OCI-LY7 (cell line): ENCODE results near the gene ADCY7.

Experiments used
- EZH2phosphoT487 ChIP-seq: fragments of 200-600 bp; sonication (generic); IDR thresholded peaks from 2 replicates; pipeline ENCODE4 v1.6.1; 2018; ENCODE audit warnings: low read depth, borderline replicate concordance, mild to moderate bottlenecking, mixed run types, antibody characterized with exemption, low read length, moderate library complexity, mixed read lengths
- TF ChIP-seq, protein P1 (sequence below): fragments of 200-600 bp; sonication (generic); conservative IDR thresholded peaks from 2 replicates; pipeline ENCODE4 v1.5.1; 2014; ENCODE audit warnings: mild to moderate bottlenecking, antibody characterized with exemption, low read length, moderate library complexity, mixed read lengths

DNA sequence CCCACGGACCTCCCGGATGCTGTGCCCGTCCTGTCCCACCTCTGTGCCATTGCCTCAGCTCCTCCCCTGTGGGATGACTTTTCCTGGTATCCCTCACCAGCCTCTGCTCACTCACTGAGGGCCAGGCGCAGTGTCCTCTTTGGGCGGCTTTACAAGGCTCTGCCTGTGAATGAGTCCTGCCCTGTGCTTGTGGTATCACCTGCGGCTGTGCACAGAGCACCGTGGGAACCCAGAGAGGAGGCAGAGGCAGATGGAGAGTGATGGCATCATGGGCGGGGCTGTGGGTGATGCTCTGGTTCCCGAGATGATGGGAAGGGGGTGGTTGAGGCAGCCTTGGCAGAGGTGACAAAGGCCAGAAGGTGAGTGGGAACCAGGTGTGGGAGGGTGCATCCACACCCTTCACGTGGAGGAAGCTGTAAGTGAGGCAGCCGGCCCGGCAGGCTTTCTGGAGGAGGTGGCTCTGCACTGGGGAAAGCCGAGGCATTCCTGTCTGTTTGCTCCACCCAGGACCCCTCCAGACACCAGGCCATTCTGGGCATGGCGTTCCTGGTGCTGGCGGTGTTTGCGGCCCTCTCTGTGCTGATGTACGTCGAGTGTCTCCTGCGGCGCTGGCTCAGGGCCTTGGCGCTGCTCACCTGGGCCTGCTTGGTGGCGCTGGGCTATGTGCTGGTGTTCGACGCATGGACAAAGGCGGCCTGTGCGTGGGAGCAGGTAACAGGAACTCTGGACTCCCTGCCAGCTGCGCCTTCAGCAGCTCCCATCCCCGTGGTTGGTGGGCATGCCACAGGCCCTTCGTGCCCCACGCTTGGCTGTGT, 23.8 kb downstream of the ADCY7 start:
- TF ChIP-seq, protein P1, sequence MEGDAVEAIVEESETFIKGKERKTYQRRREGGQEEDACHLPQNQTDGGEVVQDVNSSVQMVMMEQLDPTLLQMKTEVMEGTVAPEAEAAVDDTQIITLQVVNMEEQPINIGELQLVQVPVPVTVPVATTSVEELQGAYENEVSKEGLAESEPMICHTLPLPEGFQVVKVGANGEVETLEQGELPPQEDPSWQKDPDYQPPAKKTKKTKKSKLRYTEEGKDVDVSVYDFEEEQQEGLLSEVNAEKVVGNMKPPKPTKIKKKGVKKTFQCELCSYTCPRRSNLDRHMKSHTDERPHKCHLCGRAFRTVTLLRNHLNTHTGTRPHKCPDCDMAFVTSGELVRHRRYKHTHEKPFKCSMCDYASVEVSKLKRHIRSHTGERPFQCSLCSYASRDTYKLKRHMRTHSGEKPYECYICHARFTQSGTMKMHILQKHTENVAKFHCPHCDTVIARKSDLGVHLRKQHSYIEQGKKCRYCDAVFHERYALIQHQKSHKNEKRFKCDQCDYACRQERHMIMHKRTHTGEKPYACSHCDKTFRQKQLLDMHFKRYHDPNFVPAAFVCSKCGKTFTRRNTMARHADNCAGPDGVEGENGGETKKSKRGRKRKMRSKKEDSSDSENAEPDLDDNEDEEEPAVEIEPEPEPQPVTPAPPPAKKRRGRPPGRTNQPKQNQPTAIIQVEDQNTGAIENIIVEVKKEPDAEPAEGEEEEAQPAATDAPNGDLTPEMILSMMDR: no peak
- no peak for TF ChIP-seq EZH2phosphoT487
